COLO668 (cell line): ENCODE data around the gene DHRS1.

ENCODE experiments used
- DNase-seq: peaks from one replicate; lab custom pipeline; 2025; ENCODE audit not compliant: unreplicated experiment; lab: John Stamatoyannopoulos, UW

Gene DHRS1

DNA sequence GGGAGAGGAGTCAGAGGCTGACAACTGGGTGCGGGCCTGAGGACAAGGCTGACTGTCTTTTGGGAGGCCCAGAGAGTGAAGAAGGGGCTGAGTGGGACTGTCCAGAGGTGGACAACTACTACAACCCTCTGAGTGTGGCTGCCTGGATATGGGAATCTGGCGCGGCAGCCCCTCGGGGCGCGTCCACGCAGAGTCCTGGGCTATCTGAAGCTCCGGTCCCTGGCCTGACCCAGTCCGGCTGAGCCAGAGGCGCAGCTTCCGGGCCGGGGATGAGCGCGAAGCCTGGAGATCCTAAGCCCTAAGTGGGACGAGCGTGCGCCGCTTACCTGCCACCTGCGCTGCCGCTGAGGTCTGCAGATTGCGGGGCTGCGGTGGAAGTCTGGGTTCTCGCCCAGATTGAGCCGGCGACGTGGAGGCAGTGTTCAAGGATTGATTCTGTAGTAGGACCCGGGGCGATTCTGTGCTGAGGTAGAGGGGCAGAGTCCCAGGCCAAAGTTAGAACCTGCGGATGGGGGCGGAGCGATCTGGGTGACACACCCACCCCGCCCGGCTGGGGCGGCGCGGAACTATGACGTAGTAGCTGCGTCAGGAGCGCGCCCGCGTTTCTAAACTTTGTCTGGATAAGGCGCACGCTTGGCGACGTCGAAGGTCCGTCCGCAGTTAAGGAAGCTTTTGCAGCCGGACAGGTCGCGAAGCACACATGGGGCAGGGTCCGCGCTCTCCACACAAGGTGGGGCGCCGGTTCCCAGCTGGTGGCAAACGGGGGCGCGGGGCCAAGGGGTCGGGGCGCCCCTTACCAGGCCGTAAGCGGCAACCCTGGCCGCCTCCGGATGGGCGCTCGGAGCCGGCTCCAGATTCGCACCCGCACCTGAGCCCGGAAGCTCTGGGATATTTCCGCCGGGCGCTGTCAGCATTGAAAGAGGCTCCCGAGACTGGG is at the start of gene DHRS1, which contains the start of gene NOP9:
Gene DHRS1, minus strand, starts transcription at position 526 of the 937 bp plus-strand sequence. CDS start 674 bp downstream, outside the sequence.
Gene NOP9, plus strand, starts transcription at position 596 of the 937 bp plus-strand sequence. Its CDS starts 105 bp downstream, at position 701.
- DNase-seq: peak; percentile 94

DNA sequence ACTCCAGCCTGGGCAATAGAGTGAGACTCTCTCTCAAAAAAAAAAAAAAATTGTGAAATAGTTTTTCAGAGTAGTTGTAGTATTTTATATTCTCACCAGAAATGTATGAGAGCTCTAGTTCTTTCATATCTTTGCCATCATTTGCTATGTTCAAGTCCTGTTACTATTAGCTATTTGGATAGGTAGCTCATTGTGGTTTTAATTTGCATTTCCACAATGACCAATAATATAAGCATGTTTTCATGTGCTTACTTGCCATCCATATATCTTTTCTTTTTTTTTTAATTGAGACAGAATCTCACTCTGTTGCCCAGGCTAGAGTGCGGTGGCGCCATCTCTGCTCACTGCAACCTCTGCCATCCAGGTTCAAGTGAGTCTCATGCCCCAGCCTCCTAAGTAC is 48.6 kb upstream of the DHRS1 start:
- no peak for DNase-seq

DNA sequence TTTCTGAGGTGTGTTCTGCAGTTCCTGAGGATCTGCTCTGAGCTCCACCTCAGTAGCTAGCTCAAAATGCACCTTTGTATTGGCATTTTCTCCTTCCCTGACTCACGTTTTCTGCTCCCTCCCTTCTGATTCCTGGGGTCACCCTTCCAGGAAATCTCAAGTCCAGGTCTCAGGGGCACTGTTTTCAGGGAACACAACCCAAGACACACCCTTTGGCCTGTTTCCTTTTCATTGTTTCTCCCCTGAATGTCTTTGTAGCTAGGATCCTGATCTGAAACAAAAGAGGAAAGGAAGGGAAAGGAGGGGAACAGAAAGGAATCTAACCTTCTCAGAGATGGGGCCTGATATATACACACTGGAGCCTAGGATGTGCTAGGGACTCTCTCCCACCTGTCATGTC is 47.6 kb upstream of the DHRS1 start:
- no peak for DNase-seq

DNA sequence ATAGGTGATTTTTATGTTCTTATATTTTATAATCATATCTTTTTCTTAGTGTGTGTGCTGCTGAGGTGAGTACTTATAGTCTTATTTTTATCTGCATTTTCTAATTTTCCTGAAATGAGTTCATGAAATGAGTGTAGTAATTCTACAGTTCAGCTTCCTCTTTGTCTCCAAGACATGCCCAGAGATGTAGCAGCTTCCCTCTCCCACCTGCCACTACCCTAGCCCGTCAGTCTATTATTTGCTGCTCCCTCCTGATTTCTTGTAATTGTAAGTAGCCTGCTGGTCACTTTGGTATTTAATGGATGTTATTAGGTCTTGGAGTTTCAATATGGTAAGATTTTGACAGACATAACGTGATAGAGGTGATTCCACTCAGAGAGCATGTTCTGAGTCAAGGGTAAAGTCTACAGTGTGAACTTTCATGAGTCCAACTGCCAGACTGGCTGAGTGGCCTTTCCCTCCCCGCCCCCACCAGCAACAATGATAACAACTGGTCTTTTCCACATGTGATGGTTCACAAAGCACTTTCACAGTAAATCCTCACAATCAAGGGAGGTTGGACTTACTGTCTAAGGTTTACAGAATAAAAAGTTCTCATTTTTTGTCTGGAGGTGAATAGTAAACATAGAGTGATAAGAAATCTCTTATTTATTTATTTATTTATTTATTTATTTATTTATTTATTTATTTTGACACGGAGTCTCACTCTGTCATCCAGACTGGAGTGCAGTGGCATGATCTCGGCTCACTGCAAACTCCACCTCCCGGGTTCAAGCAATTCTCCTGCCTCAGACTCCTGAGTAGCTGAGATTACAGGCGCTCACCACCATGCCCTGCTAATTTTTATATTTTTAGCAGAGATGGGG is 44.4 kb upstream of the DHRS1 start:
- DNase-seq: no peak

DNA sequence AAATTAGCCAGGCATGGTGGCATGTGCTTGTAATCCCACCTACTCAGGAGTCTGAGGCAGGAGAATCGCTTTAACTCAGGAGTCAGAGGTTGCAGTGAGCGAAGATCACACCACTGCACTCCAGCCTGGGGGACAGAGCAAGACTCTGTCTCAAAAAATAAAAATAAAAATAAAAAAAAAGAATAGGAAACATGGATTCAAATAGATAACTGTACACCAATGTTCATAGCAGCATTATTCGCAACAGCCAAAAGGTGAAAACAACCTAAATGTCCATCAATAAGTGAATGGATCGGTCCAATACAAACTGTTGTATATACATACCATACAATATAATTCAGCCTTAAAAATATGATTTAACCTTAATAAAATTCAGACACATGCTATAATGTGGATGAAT is 43.3 kb upstream of the DHRS1 start:
- DNase-seq: no peak

DNA sequence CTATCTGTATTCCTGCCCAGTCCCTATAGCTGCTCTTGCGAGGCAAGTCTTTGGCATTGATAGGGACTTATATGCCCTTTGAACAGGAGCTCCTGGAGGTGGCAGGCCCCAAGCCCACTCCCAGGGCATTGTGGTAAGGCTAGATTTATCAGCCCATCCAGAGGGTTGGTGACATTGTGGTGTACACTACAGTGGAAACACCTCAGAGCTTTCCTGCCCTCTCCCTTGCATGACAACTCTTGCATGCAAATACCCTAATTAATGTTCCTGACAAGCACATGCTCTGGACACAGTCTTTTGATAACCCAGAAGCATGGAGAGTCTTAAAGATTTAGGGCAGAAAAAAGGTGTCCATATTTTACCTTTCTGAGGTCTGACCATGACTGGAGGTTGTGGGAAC is 41.0 kb upstream of the DHRS1 start:
- no peak for DNase-seq

DNA sequence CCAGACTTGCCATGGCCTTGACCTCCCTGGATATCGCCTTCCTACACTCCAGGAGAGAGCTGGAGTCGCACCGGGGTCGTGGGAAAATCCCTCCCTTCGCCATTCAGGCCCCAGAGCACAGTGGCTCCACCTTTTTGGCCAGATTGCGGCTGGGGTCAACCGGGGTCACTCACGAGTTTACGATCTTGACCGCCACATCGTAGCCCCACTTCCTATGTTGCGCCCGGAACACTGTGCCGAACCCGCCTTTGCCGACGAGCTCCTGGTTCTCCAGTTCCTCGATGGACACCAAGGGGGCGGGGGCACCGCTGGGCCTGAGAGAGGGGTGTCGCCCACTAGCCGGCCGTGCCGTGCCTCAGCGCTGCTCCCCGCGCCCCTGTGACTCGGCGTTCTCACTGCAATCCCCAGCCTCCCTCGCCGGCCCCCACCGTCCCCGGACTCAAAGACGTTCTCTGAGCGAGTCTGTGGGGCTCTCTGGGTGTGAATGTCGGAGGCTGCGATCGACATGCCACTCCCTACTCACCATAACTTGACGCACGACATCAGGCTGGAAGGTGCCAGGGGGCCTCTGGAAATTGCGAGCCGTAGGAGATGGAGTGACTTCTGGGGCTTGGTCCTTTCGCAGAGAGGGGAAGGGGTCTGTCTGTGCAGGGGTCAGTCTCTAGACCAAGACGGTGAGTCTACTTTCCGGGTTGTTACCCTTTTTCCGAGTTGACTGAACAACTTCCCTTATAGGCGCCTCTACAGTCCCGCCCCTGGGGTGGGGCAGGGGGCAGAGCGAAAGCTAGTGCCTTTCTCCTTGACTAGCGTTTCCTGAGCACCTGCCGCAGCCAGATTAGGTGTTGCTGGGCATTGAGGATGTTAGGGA is 39.9 kb upstream of the DHRS1 start, which contains the start of gene RIPK3:
Gene RIPK3, minus strand, starts transcription at position 708 of the 868 bp plus-strand sequence. Its CDS starts 165 bp downstream, at position 543.
- peak; percentile 59 for DNase-seq

DNA sequence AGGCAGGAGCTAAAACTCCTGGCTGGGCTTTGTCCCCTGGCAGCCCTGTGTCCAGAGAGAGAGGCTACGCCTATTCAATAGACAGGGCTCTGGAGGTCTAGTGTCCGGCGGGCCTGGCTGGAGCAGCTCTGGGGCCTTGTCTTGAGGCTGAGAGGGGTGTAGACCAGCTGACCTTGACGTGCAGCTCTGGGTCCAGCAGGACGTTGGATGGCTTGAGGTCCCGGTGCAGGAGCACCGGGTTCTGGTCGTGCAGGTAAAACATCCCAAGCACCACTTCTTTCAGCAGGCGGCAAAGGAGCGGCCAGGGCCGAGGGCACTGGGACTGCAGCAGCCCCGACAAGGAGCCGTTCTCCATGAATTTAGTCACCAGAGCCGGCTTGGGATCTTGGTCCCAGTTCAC is 39.3 kb upstream of the DHRS1 start:
- no peak for DNase-seq

DNA sequence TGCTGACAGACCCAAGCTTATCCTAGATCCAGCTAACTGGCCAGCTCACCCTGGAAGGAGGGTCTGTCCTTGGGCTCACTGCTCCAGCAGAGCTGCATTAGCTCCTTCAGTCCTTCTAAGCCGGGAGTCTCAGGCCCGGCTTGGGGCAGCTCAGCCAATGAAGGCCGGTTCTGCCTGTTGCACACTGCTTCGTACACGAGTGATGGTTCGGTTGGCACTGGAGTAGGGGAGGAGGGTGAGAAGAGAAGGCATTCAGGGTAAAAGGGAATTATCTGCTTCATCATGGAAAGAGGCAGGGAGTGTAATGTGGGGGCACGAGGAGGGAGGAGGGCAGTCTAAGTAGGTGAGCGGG is 38.2 kb upstream of the DHRS1 start:
- DNase-seq: no peak

DNA sequence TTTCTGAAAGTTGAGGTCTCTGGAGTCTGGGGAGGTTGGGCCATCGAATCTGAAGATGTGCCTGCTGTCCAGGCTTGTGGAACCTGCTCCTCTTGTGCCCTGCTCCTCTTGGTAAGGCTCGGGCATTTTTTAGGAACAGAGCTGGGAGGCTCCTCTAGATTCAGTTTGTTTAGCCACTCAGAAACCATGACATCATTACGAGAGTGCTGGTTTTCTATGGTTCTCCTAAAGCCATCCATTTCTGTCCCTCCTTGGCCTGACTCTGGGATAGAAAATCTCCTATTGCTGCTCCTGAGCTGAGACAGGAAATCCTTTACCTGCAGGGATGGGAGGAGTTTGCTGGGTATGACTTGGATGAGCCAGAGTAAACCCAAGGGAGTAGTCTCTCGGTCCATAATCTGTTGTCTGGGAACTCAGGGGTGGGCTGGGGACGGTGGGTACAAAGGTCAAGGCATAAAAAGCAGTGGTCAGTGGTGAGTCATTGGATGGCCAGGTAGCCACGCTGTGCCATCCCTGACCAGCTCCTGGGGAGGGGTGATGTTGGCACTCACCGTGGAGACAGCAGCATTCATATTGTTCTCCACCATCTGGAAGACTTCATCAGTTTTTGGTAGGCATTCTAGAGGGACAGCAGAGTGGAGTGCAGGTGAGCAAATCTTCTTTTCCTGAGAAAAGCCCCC is 37.7 kb upstream of the DHRS1 start:
- DNase-seq: no peak

DNA sequence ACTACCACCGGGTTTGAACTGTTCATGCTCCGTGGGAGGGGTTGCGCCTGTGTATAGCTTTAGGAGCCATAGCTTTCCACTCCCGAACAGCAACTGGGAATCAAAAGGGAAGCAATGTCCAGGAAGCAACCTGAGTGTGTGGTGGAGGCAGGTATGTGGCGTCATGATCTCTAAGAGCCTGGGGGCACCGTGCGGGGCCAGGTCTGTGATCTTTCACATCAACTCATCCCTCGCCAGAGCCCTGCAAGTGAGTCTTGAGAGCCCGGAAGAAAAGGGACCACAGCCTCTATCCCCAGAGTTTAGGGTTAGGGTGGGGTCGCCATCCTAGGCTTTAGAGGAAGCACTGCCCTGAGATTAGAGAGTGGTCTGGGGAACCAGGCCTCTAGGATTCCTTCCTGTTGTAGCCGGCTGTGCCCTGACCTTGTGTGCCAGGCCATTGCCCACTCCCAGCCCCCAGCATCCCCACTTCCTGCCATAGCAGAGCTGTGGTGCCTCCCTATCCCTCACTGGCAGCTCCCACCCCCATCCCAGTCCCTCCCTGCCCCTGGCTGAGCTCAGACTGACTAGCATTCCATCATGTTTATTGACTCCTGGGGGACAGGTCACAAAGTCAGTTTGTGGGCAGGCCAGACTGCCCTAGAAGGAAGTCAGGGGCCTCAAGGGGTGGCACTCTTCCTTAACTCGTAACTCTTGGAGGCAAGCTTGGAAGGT is 36.0 kb upstream of the DHRS1 start:
- no peak for DNase-seq

DNA sequence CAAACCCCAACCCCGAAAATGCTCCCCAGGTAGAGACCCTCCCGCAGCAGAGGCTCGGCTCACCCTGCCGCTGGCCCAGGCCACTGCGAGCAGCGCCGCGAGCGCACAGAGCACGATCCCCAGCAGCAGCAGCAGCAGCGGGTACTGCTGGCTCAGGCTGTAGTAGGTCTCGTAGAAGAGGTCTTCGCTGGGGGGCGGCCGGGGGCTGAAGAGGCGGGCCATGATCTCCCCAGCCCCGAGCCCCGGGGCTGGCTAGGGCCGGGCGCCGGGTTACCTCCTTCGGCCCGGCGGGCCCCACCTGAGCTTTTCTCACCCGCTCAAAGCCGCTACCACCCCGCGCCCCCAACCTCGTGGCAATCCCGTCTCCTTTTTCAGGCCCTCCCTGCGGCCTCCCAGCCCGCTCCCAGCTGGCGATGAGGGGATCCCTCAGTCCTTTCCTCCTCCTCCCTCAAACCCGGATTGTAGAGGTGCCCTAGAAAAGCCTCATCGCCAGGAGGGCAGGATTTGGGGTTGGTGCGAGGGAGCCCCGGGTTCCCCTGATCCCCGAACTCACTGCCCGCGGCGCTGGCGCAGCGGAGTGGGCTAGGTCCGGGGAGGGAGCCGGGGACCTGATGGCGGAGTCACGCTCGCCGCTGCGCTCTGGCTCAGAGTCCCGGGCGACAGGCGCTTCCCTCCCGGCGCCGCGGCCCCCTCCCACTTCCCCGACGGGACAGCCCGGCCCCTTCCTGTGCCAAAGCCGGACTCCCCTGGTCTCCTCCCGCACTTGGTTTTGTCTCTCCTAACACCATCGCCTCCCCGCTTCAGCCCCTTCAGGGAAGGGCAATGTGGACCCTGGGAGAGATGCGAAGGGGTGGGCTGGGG is 35.1 kb upstream of the DHRS1 start, which contains the start of gene ADCY4:
Gene ADCY4, minus strand, starts transcription at position 641 of the 861 bp plus-strand sequence. Its CDS starts 419 bp downstream, at position 222.
- DNase-seq: no peak

DNA sequence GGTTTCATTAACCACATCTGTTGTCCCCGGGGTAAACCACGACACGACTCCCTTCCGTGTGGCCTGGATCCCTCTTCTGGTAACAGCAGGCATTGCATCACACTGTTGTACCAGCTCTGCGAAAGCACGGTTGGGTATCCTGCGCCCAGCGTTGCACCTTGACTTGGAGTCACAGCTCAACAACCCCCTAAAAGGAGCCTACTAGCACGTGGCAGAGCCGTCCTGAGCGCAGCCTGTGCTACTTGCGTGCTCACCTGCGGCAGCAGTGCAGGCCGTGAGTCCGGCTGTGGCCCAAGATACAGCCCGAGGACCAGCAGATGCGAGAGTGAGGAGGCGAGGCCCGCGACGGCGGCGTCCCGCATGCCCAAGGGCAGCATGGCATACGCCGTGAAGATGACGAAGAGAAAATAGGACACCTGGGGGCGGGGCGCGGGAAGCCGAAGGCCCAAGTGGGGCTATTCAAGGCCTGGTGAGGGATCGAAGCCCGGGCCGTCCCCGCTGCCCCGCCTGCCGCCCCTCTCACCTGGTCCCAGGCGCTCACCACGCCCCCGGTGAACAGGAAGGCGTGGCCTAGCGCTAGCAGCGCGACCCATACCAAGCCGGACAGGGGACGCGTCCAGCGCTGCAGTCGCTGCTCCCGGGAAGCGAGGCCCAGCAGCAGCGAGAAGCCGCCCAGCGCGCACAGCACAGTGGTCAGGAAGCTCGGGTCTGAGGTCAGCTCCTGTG is 32.9 kb upstream of the DHRS1 start:
- DNase-seq: peak; percentile 80

DNA sequence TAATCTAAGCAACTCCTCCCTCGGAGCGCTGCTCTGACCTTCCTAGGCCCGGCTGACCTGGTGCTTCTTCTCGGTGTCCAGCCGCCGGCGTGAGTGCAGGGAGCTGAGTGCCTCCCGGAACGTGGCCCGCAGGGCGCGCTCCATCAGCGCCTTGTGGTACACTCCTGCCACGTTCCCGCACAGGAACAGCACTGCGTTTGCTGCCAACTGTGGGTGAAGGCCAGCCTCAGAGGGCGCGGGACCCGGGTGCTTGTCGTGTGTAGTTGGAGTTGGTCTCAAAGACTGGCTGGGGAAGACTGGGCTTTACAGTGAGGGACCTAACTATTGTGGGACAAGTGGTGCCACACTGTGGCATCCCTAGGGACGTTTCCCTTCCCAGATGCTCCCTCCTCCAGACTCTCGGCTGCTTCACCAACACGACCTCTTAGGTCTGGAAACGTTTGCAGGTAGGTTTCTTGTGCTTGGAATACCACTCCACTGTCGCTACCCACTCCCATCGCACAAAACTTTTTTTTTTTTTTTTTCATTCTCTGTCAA is 32.2 kb upstream of the DHRS1 start:
- DNase-seq: peak; percentile 44

DNA sequence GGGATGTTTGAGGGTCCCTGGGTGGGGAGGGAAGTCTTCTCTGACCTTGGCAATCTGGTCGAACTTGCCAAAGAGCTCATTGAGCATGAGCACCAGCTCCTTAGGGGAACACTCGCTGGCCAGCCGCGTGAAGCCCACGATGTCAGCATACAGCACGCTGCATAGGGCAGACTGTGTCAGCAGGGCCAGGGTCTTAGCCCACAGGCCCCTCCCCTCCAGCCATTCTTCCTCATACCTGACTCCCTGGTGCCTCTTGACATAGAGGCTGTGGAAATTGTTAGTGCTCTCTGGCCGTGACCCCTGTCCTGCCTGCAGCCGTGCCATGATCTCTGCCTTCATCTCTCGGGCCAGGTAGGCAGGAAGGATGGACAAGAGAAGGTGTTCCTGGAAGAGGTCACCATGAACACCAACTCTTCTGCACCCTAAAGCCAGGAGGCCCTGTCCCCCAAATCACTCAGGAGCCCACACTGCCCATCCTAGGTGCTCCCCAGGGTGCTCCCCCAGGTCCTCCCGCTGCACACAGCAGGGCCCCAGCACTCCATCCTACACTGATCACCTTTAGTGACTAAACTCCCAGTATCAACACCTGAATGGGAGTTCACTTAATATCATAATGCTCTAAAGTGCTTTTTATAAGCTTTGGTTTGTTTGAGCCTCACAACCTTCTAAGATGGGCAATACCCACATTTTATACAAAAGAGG is 31.5 kb upstream of the DHRS1 start:
- DNase-seq: no peak

DNA sequence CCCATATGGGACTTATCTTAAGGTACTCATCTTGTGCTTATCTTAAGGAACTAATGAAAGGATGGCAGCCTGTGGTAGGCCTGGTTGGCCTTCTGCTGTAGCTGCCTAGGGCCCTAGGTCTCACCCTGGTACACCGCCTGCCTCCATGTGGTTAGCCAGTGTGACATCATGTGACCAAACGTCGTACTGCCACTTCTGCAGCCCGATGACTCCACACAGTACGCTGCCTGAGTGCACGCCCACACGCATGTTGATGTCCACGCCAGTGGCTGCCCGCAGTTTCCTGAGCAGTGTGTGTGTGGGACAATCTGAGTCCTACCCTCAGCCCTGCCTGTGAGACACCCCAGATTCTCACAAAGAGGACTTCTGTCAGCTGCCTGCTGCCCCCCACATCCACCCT is 30.2 kb upstream of the DHRS1 start:
- no peak for DNase-seq
